HG03457 (cell line): ENCODE measurements around the gene RNASEH2A.

Experiments
- ATAC-seq: cut with Tn5 transposase; IDR thresholded peaks from one replicate; pipeline ENCODE4 v1.9.1; 2021; ENCODE audit warnings: moderate number of reproducible peaks; ENCODE audit not compliant: unreplicated experiment

RNASEH2A gene

GRCh38 chr19:12858041-12858928, 51.9 kb downstream of the RNASEH2A start:
- ATAC-seq: no peak

- no peak for ATAC-seq
Measured at GRCh38 chr19:12859546-12859945, 53.2 kb downstream of the RNASEH2A start.
